A673 (cell line): ENCODE data around the gene WIPF2. TPM values are rescaled to one million over a fixed set of nuclear protein-coding genes. Genes with fewer than 3 reads are reported as not detected.
"Not testable (repeated sequence)": the region's sequence is repeated elsewhere in the genome, so short reads cannot be mapped to it uniquely, and the experiment has no call there.

Source experiments
- BruUV-seq: library from RNA; stranded (reverse); fragments of 400-500 nt; replicated peaks from 2 replicates; lab custom pipeline; 2021; lab: Mats Ljungman, UMichigan
- CTCF ChIA-PET: fragments of 300-600 bp; sonication (Branson Sonifier 250); formaldehyde crosslinking; loops from one replicate; lab custom pipeline; 2022; ENCODE audit warnings: antibody characterized with exemption; lab: Charles Lee
- POLR2A ChIA-PET: fragments of 300-600 bp; sonication (Branson Sonifier 250); formaldehyde crosslinking; loops from one replicate; lab custom pipeline; 2022; ENCODE audit warnings: antibody characterized with exemption; ENCODE audit not compliant: low non-redundant PET; lab: Charles Lee
- DNase-seq: peaks from one replicate; pipeline ENCODE4 v3.0.0-alpha.2; 2015; ENCODE audit warnings: low spot score
- H3K27ac ChIP-seq: fragments of 200-600 bp; sonication (generic); 2 replicates; pipeline ENCODE4 v1.5.1; 2016; ENCODE audit warnings: mixed run types, low read depth, mild to moderate bottlenecking, mixed read lengths, antibody characterized with exemption, low read length; ENCODE audit not compliant: poor library complexity, severe bottlenecking
- H3K27me3 ChIP-seq: fragments of 200-600 bp; sonication (generic); replicated peaks from 2 replicates; pipeline ENCODE4 v1.6.1; 2017; ENCODE audit warnings: mixed run types, low read depth, mild to moderate bottlenecking, mixed read lengths, antibody characterized with exemption, low read length; ENCODE audit not compliant: insufficient read depth, poor library complexity
- H3K36me3 ChIP-seq: fragments of 200-600 bp; sonication (generic); 2 replicates; pipeline ENCODE4 v1.6.1; 2016; ENCODE audit warnings: mixed run types, mild to moderate bottlenecking, mixed read lengths, antibody characterized with exemption, low read length; ENCODE audit not compliant: insufficient read depth, poor library complexity, severe bottlenecking
- H3K4me1 ChIP-seq: fragments of 200-600 bp; sonication (generic); 2 replicates; pipeline ENCODE4 v1.6.1; 2017; ENCODE audit warnings: mixed run types, mild to moderate bottlenecking, mixed read lengths, antibody characterized with exemption, low read length; ENCODE audit not compliant: insufficient read depth, poor library complexity, severe bottlenecking
- H3K4me3 ChIP-seq: fragments of 200-600 bp; sonication (generic); 2 replicates; pipeline ENCODE4 v1.5.1; 2016; ENCODE audit warnings: low read depth, mixed run types, mild to moderate bottlenecking, mixed read lengths, low read length; ENCODE audit not compliant: poor library complexity, severe bottlenecking
- H3K9me3 ChIP-seq: fragments of 200-600 bp; sonication (generic); 2 replicates; pipeline ENCODE4 v1.6.1; 2016; ENCODE audit warnings: mixed run types, low read depth, mild to moderate bottlenecking, mixed read lengths, antibody characterized with exemption, low read length; ENCODE audit not compliant: poor library complexity, severe bottlenecking
- EZH2 ChIP-seq: fragments of 200-600 bp; sonication (generic); IDR thresholded peaks from 2 replicates; pipeline ENCODE4 v1.6.1; 2017; ENCODE audit warnings: borderline replicate concordance, low read depth, mild to moderate bottlenecking, mixed read lengths, antibody characterized with exemption, low read length; ENCODE audit not compliant: poor library complexity, severe bottlenecking
- intact Hi-C: fragments of 100-400 bp; cut with micrococcal nuclease; formaldehyde crosslinking; loops from one replicate; pipeline ENCODE4 v1.10.0; 2022; ENCODE audit not compliant: unreplicated experiment
- total RNA-seq: library from RNA; stranded (reverse); gene quantifications from 2 replicates; pipeline ENCODE4 v1.2.3, GENCODE V29; 2021
- TF ChIP-seq, protein P1 (sequence below): fragments of 300-800, 200-600 bp; sonication (generic); conservative IDR thresholded peaks from 2 replicates; pipeline ENCODE4 v1.5.1; 2017; ENCODE audit warnings: low read depth, mild to moderate bottlenecking, antibody characterized with exemption, low read length, moderate library complexity, mixed read lengths

WIPF2 gene
- total RNA-seq, 1 experiment from 2014 or later: 16.3 TPM

DNA sequence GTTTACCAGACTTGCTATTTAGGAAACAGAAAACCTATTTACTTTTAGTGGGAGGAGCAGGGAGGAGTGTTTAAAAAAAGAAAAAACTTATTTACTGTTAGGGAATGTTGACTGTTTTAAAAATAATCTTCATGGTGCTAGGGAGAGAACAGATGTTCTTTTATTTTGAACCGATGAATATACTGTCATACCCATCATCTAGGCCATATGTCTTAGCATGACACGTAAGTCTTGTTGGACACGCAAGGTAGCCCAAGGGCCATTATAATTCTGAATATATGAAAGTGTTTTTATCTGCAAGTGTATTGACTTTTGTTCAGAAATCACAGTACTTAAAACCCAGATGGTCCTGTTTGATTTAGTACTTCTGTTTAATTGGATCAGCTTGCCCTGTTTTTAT, 11.6 kb downstream of the WIPF2 start:
- no peak for TF ChIP-seq EZH2
- TF ChIP-seq, protein P1, sequence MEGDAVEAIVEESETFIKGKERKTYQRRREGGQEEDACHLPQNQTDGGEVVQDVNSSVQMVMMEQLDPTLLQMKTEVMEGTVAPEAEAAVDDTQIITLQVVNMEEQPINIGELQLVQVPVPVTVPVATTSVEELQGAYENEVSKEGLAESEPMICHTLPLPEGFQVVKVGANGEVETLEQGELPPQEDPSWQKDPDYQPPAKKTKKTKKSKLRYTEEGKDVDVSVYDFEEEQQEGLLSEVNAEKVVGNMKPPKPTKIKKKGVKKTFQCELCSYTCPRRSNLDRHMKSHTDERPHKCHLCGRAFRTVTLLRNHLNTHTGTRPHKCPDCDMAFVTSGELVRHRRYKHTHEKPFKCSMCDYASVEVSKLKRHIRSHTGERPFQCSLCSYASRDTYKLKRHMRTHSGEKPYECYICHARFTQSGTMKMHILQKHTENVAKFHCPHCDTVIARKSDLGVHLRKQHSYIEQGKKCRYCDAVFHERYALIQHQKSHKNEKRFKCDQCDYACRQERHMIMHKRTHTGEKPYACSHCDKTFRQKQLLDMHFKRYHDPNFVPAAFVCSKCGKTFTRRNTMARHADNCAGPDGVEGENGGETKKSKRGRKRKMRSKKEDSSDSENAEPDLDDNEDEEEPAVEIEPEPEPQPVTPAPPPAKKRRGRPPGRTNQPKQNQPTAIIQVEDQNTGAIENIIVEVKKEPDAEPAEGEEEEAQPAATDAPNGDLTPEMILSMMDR: no peak
- CTCF ChIA-PET: no interaction called here
- Histone ChIP-seq H3K9me3 (no peaks in the 10 kb centered on the region), H3K27ac (no peak overlapping the region), H3K27me3 (no peaks in the 10 kb centered on the region), H3K36me3 (peaks cover 5% of the 10 kb centered on the region), H3K4me1 (no peaks in the 10 kb centered on the region), H3K4me3 (no peak overlapping the region)
- no peak for DNase-seq
- intact Hi-C loops: no loop called here
- POLR2A ChIA-PET: no interaction called here
- BruUV-seq: no TSS peak

DNA sequence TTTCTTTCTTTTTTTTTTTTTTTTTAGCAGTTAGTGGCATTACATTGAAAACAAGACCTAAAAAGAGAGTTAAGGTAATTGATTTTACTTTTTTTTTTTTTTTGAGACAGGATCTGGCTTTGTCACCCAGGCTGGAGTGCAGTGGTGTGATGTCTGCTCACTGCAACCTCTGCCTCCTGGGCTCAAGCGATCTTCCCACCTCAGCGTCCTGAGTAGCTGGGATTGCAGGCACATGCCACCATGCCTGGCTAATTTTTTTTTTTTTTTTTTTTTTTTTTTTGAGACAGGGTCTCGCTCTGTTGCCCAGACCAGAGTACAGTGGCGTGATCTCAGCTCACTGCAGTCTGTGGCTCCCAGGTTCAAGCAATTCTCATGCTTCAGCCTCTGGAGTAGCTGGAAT, 12.8 kb downstream of the WIPF2 start:
- H3K9me3 ChIP-seq, BruUV-seq, intact Hi-C loops, H3K4me3 ChIP-seq, H3K36me3 ChIP-seq, H3K27me3 ChIP-seq, CTCF ChIA-PET, POLR2A ChIA-PET, DNase-seq, H3K4me1 ChIP-seq, H3K27ac ChIP-seq: not testable (repeated sequence)

DNA sequence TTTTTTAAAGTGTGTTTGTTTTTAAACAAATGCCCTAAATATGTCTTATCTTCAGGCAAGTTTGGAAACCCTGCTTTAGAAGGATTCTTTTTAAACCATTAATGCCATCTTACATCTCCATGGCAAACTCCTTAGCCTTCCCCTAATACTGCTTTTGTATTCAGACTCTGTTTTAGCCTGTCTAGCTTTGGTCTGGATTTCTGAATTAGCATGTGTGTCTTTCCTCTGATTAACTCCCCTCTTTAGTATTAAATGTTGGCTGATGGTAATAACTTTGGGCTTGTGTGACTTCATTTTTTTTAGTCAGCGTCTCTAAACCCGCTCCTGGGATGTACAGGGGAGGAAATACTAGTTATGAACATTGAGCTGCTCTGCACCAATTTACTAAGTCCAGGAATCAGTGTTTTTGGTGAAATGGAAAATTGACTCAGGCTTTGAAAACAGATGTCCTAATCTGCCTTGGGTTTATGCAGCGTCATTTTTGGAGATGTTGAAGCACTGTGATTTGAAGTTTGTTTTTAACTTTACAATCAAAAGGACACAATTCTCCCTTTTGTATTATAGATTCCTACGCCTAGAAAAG, 22.2 kb downstream of the WIPF2 start:
- Histone ChIP-seq H3K4me3 (no peak overlapping the region), H3K4me1 (no peaks in the 10 kb centered on the region), H3K27me3 (no peaks in the 10 kb centered on the region), H3K36me3 (no peaks in the 10 kb centered on the region), H3K27ac (no peak overlapping the region), H3K9me3 (no peaks in the 10 kb centered on the region)
- intact Hi-C loops: no loop called here
- no peak for DNase-seq
- BruUV-seq: no TSS peak
- CTCF ChIA-PET: no interaction called here
- POLR2A ChIA-PET: interaction anchor here (0.6 kb wide), 1 partner anchor 62 kb away, joined by 10 read pairs; no protein-coding TSS in a partner anchor
- no peak for TF ChIP-seq EZH2
- TF ChIP-seq, protein P1: no peak

DNA sequence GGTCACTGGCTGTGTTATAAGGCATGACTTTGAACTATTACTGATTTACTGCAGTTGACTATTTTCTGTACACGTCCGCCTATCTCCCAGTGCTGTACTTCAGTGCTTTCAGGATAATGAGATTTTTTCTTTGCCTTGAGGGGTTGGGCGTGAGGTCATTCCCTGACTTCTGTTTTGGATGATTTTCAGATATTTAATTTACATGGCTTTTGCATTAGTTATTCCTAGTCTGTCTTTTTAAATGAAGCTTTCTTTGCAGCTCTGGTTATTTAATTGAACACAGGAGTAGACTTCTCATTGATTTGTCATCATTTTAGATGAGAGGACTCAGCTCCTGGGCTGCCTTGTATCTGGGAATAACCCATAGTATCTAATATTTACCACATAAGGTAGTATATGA, 23.7 kb downstream of the WIPF2 start:
- ChIA-PET CTCF (interaction anchor here (1.2 kb wide), 1 partner anchor 23 kb away, joined by 3 read pairs; no protein-coding TSS in a partner anchor), POLR2A (no interaction called here)
- no TSS peak for BruUV-seq
- Histone ChIP-seq H3K27me3 (no peaks in the 10 kb centered on the region), H3K36me3 (no peaks in the 10 kb centered on the region), H3K4me3 (no peak overlapping the region), H3K27ac (no peak overlapping the region), H3K9me3 (no peaks in the 10 kb centered on the region), H3K4me1 (no peaks in the 10 kb centered on the region)
- TF ChIP-seq, protein P1: no peak
- no peak for TF ChIP-seq EZH2
- DNase-seq: no peak
- intact Hi-C loops: no loop called here
